GM18867 (cell line): ENCODE measurements around the gene FAM47E.
"Not testable (repeated sequence)": the region's sequence is repeated elsewhere in the genome, so short reads cannot be mapped to it uniquely, and the experiment has no call there.

ENCODE experiments used
- ATAC-seq: cut with Tn5 transposase; IDR thresholded peaks from one replicate; pipeline ENCODE4 v1.9.1; 2021; ENCODE audit warnings: mild to moderate bottlenecking, moderate library complexity; ENCODE audit not compliant: unreplicated experiment

The FAM47E gene

DNA sequence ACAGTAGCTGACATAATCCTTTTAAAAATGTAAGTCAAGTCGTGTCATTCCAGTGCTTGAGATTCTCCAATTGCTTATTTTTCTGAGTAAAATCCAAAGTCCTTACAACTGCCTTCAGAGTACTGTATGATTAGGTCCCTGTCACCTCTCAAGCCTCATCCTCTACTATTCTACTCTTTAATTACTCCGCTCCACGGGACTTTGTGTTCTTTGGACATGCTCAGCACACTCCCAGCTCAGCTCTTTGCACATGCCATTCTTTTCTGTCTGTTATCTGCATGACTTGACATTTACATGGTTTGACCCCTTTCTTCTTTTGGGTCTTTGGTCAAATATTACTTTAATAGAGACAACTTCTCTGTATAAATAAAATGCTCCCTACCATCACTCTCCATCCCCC lies 15.1 kb downstream of the FAM47E start:
- ATAC-seq: no peak

DNA sequence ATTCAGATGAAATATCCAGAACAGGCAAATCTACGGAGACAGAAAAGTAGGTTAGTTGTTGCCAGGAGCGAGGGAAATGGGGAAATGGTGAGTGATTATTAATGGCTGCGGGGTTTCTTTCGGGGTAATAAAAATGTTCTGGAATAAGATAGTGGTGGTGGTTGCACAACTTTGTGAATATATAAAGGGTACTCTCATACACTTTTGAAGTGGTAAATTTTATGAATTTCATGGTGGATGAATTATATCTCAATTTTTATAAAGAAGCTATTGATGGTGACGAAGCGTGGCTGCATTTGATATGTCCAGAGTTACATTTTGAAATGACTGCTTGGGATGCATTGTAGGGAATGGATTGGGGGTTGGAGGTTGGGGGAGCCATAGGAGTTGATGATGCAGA lies 16.3 kb downstream of the FAM47E start:
- no peak for ATAC-seq

DNA sequence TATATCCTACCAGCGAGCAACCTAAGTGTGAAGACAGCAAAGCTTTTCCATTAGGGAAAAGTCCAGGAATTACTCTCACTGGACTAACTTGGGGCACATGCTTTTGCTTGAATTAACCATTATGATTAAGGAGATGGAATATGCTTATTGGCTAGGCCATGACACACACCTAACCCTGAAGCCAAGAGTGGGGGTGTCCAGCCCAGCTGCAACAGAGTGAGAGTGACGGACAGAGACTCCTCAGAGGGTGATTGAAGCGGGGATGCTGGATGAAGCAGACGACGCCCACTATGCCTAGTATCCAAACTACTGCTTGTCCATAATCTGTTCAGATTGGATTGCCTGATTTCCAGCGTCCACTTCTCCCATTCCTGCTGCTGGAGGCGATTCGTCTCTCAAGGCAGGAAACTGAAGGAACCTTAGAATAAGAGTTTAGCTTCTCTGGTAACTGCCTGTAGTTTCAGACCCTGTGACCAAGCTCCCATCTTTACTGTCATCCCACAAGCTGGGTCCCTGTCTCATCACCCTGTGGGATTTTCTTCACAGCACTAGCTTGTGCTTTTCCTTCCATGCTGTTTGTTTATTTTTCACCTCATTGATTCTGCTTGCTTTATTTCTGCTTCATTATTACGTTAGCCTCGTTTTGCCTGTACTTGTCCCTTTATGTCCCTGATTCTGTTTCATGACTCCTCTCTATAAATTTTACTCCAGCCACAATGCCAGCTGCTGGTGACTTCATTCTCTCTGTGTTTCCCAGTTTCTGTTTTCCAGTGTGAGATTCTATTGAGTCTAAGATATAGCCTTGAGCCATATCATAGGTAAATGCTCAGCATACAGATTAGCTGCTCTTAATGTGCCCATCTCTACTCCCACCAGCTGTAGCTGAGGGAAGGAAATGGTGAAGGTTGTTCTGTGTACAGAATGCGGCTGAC lies 19.0 kb downstream of the FAM47E start:
- ATAC-seq: no peak

DNA sequence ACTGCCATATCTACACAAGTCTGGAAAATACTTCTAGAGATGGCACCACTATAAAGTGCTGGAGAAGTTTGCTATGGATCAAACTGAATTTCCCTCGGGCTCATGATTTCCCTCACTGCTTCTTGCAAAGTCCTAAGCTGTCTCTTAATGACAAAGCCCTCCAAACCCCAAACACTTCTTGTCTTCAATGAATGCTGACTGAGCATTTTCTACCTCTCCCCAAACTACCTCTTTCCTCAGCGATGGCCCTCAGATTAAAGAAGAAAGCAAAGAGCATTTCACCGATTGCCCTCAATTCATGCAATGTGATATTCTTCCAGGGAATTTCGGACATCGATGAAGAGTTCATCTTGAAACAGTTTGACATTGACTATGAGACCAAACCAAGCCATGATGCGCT lies 19.7 kb downstream of the FAM47E start:
- ATAC-seq: no peak

DNA sequence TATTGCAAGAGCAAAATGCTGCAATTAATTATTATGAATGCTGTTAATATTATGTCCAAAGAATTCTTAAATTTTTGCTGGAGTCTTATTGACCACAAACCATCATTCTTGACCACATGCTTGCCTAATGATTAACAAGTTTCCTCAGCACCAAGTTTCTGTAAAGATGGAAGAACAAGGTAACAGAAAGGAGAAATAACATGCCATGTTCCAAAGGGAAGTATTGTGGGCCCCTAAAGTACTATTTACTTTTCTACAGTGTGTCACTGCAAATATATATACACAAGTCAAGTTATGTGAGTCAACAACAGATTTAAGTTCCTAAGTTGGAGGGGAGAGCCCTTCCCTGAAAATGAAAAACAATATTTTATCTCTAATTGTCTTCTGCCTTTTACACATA lies 20.6 kb downstream of the FAM47E start:
- ATAC-seq: no peak

DNA sequence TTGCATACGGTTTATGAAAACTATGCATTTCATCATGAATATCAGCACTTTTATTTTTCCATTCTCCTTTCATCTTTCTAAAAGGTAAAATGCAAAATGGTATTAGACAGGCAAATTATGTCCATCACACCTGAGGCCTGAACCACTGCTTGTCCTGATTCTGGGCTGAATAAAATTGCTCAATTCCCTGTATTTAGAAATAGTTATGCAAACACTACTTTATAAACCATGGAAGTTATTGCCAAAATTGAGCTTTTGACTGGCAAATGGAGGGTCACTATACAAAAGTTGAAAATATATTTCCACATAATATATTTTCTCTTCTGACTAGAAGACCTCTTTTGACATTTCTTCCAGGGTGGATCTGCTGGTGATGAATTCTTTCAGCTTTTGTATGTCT lies 21.1 kb downstream of the FAM47E start:
- no peak for ATAC-seq

DNA sequence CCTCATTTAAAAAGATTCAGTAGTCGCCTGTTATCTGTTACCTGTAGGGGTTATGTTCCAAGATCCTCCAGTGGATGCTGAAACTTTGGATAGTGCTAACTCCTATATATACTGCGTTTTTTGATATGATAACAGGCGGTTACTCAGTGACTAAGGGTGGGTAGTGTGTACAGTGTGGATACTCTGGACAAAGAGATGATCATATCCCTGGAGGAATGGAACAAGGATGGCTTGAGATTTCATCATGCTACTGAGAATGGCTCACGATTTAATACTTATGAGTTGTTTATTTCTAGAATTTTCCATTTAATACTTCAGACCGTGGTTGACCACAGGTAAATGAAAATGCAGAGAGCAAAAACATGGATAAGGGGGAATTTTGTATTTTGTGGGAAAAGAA lies 21.5 kb downstream of the FAM47E start:
- no peak for ATAC-seq

DNA sequence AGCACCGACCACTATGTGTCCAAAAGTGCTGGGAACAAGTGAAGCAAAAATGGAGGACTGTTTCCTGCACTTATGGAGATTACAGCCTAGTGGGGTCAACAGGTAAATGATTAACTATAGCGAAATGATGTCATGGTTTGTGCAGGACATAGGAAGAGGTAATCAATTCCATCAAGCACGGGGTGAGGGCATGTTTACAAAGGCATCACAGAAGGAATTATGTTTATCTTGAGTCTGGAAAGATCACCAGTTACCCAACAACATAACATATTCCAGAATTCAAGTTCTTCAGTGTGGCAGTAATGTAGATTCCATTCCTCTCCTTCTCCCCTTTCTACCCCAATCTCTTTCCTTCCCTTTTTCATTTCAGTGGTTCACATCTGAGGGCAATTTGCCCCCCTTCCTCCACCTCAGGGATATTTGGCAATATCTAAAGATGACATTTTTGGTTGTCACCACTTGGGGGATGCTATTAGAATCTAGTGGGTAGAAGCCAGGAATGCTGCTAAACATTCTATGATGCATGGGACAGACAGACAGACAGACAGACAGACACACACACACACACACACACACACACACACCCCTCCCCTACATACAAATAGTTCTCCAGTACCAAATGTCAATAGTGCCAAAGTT lies 24.1 kb downstream of the FAM47E start:
- no peak for ATAC-seq

DNA sequence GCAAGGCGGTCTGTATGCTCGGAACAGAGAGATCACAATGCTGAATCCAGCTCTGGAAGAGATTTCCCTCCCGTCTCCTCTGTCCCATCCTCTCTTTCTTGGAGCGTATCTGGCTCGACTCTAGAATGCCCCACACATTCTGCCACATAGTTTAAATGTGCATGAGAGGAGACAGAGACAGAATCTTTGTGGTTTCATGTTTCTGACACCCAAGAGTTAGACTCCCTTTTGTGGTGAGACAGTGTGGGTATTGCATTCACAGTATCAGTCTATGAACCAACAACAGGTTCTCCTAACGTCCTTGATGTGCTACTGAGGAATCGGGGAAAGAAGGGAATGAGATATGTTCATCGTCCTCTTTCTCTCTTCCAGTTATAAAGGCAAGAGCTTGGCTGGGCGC lies 25.3 kb downstream of the FAM47E start:
- ATAC-seq: peak; percentile 88

DNA sequence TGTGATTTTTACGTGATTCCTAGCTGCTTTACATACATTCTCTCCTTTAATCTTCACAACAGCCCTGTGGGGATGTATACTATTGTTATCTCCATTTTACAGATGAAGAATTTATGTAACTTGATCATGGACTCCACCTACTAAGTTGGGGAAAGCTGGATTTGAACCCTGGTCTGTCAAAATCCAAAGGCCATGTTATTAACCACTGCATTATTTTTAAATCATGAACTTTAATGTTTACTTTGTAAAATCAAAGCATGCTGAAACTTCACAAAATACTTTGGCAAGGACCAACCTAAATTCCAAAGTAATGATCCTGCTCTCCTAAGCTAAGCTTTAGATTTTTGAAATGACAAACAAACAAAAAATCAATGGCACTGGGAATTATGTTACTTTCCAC lies 26.1 kb downstream of the FAM47E start:
- ATAC-seq: no peak

DNA sequence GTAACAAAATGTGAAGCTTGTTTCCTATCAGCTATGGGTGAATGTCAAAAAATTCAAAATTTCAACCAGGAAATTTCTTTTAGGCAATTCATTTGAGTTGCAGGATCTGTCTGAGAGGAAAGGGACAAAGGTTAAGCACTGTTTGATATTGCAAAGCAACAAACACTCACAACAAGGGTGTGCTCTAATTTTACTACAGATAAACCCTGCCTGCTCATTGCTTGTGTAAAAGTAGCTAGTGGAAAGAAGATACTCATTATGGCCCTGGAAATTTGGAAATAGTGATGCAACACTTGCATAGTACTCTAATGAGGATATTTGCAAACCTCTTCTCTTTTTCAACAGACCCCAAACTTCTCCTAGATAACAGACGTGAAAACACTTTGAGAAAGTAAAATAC lies 27.1 kb downstream of the FAM47E start:
- ATAC-seq: no peak

DNA sequence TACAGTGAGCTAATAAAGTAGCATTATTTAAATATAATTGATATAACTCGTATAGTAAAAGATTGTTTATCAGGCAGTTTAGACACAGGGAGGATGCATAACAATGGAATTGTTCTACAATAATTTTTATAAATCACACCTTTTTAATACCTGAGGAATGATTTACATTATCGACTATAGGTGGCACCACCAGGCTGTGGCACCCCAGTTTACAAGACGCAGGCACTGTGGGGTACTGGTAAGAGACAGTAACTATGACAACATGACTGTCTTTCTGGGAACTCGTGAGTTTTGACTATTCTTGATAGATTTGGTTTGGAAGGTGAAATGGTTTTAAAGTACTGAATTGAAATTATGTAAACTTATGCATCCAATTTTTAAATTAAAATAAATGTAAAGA lies 27.9 kb downstream of the FAM47E start:
- ATAC-seq: no peak

DNA sequence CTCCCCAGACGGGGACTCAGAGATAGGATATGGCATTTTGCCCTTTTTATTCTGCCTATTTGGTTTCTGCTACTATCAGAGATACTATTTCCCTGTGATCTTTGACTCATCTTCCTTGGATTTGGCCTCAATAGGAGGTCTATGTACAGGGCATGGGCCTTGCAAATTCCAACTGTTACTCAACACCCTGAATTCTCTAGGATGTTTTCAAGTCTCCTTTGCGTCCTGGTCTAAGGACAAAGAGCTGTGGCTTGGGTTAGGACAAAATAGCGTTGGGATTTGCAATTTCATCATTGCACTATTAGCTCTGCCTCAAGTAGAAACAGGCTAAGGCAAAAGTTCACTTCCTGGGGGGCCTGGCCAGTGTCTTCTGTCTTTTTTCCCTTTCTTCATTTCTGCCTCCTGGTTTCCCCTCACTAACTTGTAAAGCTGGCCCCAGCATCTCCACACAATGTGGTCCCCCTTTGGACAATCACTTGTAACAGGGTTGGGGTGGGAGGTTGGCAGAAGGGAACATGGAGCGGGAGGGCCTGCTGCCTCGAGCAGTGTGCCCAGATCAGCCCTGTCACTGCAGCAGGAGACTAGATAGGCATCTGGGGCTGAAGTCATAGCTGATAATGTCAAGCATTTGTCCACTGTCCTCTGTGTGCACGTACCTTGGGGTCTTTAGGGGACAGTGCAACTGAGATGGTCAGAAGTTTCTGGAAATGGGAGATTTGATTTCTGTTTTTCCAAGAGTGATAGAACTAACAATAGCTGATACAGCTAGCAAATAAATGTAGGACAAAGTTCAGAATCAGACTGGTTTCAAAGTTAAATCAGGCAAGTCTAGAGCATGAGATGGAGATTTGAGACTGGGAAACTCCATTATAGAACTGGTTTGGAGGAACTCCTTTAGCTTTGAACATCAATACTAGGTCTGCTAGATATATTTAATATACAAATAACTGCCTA lies 29.2 kb downstream of the FAM47E start:
- no peak for ATAC-seq

DNA sequence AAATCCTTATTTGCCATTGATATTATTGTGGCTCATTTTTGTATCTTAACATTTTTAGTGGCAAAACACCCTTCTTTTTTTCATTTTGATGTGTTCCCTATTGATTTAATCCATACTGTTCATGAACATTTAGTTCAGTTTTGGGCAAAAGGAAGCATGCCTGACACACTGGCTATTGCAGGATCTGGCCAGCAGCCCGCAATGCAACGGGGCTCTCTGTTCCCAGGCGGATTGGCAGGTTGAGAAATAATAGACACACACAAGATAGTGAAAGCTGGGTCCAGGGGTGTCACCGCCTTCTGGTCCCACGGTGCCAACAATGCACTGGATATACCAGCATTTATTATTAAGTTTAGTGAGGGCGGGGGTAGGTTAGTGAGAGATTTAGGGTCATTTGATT lies 30.1 kb downstream of the FAM47E start:
- ATAC-seq: not testable (repeated sequence)

DNA sequence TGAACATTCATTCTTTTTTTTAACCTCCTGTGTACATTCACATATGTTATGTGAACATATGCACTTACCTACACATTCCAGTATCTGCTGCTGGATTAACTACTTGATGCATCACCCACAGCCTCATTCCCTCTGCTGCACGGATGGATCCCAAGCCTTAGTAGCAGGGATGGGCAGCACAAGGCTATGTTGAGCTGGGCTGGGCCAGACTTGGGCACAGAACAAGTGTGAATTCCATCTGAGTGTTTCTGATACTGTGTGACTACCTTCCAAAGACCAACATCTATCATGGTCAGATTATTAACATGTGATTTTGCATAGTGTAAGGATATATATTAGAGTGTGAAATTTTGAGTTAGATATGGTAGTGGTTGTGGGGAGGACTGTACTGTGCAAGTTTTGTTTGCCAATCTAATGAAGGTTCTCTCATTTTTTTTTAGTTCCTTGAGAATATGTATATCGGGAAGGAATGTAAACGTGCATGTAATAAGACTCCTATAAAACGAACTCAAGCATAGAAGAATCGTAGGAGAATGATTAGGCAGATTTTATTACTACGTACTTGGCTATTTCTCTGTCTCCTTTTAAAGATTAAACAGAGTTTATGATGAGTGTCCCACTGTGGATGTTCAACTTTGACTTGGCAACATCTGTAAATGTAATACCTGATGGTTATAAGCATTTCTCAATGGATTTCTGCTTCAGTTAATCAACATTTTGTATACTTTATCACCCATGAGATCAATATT lies 31.6 kb downstream of the FAM47E start:
- ATAC-seq: no peak

DNA sequence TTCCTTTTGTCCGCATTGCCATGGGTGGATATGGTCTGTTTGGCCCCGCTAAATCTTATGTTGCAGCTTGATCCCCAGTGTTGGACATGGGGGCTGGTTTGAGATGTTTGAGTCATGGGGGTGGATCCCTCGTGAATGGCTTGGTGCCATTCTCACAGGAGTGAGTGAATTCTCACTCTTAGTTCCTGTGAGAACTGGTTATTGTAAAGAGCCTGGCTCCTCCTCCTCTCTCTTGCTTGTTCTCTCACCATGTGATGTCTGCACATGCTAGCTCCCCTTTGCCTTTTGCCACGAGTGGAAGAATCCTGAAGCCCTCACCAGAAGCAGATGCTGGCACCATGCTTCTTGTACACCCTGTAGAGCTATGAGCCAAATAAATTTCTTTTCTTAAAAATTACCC lies 32.4 kb downstream of the FAM47E start:
- no peak for ATAC-seq

DNA sequence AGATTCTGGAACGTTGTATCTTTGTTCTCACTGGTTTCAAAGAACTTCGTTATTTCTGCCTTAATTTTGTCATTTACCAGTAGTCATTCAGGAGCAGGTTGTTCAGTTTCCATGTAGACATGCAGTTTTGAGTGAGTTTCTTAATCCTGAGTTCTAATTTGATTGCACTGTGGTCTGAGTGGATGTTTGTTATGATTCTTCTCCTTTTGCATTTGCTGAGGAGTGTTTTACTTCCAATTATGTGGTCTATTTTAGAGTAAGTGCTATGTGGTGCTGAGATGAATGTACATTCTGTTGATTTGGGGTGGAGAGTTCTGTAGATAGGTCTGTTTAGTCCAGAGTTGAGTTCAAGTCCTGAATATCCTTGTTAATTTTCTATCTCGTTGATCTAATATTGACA lies 36.3 kb downstream of the FAM47E start:
- ATAC-seq: not testable (repeated sequence)

DNA sequence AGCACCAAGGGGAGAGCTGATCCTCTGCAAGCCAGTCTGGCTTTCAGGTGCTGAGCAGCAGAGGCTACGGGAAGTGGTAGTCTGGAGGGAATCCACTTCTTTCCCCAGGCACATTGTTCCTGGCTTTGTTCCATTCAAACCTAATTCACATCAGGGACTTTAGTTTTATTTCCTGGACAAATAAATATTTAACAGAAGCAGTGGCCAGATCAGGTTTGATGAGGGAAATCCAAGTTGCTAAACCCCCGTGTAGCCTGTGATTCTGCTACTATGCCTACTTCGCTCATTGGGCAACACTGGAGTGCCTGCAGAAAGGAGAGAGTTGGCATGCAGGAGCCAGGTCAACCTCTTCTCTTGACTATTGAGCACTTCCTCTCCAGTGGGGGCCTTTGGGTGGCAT lies 41.2 kb downstream of the FAM47E start:
- no peak for ATAC-seq

DNA sequence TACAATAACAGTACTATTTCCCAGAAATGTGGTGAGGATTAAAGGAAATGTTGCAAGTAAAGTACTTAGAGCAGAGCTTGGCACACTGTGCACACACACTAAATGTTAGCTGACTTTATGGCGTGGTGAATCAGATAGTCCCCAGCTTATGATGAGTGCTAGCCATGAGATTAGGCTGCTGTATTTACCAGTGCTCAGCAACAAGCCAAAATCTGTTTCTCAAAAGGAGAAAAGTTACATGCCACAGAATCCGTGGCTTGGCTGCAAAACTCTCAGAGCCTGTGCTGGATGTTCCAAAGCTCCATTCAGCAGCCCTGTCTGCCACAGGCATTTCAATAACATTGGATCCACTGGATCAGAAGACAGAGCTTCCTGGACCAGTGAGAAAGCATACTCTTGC lies 42.3 kb downstream of the FAM47E start:
- no peak for ATAC-seq

DNA sequence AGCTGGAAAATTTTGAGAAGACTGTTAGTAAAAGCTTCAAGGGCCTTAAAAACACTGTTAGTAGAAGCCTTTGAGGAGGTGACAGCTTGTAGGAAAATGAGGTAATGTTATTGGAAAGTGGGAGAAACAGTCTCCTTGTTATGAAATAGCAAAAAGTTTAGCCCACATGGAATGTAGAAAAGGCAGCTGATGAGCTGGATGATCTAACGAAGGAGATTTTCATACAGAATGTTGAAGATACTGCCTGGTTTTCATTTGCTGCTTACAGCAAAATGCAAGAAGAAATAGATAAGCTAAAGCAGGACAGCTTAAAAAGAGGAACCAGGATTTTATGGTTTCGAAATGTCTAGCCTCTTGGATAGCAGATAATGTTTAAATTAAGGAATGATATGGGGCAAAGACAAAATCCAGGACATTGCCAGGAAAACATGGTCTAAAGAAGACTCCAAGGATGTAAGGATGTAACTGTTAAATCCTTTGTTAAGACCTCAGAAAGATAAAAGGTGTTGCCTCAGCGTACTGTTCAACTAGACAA lies 44.8 kb downstream of the FAM47E start:
- ATAC-seq: no peak
